ENCODE results near the gene INPPL1.

- TF ChIP-seq CTCF (IDR thresholded peaks at IDR 0.05) = no peak
- TF ChIP-seq POLR2A (IDR thresholded peaks at IDR 0.05) = no peak
These were observed 10.4 kb downstream of the INPPL1 start for GRCh38 chr11:72234920-72235319.
